Uterus (tissue), 4 donors: ENCODE data around the gene EMP3. TPM values are rescaled to one million over a fixed set of nuclear protein-coding genes. Genes with fewer than 3 reads are reported as not detected.

ENCODE experiments used
- DNase-seq, 2 donors: peaks; one replicate each; pipeline ENCODE4 v3.0.0-alpha.2; 2019 to 2020
- H3K27ac ChIP-seq, 2 donors: fragments of 200-600 bp; sonication (generic); 1 replicate in 1 of 2; 2 replicates in 1 of 2; pipeline ENCODE4 v1.5.1; 2016 to 2018
- H3K27me3 ChIP-seq, 2 donors: fragments of 200-600 bp; sonication (generic); one replicate each; pipeline ENCODE4 v1.5.1; 2018 to 2019; ENCODE audit warnings: control low read depth in 1 of 2
- H3K36me3 ChIP-seq, 2 donors: fragments of 200-600 bp; sonication (generic); one replicate each; pipeline ENCODE4 v1.5.1; 2019; ENCODE audit warnings: control low read depth in 1 of 2
- H3K4me1 ChIP-seq, 2 donors: fragments of 200-600 bp; sonication (generic); one replicate each; pipeline ENCODE4 v1.5.1; 2018 to 2019; ENCODE audit warnings: control low read depth in 1 of 2
- H3K4me3 ChIP-seq, 2 donors: fragments of 200-600 bp; sonication (generic); 1 replicate in 1 of 2; 2 replicates in 1 of 2; pipeline ENCODE4 v1.5.1; 2018 to 2019; ENCODE audit warnings: mild to moderate bottlenecking in 1 of 2
- H3K9me3 ChIP-seq, 2 donors: fragments of 200-600 bp; sonication (generic); one replicate each; pipeline ENCODE4 v1.5.1; 2019; ENCODE audit warnings: control low read depth in 1 of 2
- CTCF ChIP-seq, 4 experiments: fragments of 200-600 bp in 2 of 4; fragments of 450-650 bp in 2 of 4; sonication (generic) in 2 of 4; IDR thresholded peaks; one replicate each; pipeline ENCODE4 v1.5.1; 2016 to 2019; ENCODE audit warnings: antibody characterized with exemption in 4 of 4, mild to moderate bottlenecking in 2 of 4, moderate library complexity in 1 of 4
- POLR2A ChIP-seq, 2 donors: fragments of 450-650 bp; IDR thresholded peaks; one replicate each; pipeline ENCODE4 v1.6.1; 2016; ENCODE audit warnings: antibody characterized with exemption in 2 of 2, mild to moderate bottlenecking in 1 of 2, moderate library complexity in 1 of 2
- intact Hi-C: fragments of 100-400 bp; cut with DNase I; formaldehyde crosslinking; loops from one replicate; pipeline ENCODE4 v1.15.1; 2023; ENCODE audit warnings: low total_unique reads
- total RNA-seq, 4 donors: library from RNA; depleted of rRNA in 3 of 4; stranded (reverse); fragments of >200 nt in 3 of 4; gene quantifications; one replicate each; pipeline versions ENCODE4 v1.1.0 to v1.2.4, GENCODE V29; 2014 to 2023
- donor health status: DM: yes; HTN: yes; CAD: no.

Gene EMP3
- total RNA-seq, 4 donors from 2014 or later = 23.8 to 147 (median 45.2) TPM

DNA sequence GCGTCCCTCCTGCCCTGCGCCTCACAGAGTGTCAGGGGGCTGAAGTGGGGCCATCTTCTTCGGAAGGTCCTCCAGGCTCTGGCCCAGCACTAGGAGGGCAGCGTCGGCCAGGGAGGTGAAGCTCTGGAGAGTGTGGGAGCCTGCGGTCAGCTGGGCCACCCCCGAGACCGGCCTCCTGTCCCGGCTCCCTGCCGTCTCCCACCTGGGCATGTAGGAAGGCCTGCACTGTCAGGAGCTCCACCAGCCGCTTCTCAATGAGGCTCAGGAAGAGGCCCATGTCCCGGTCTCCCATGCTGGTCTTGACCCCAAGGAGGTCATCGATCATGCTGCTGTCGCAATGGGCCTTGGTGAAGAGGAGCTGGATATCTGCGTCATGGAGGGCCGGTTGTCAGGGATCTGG, 27.4 kb upstream of the EMP3 start:
- intact Hi-C loops = no loop called here
- Histone ChIP-seq H3K27me3 (no peaks in the 10 kb centered on the region), H3K27ac (no peak overlapping the region), H3K36me3 (no peaks in the 10 kb centered on the region), H3K4me3 (no peak overlapping the region), H3K4me1 (no peaks in the 10 kb centered on the region), H3K9me3 (no peaks in the 10 kb centered on the region)
- no peak for DNase-seq
- TF ChIP-seq CTCF (IDR thresholded peaks at IDR 0.05) (no peak), POLR2A (IDR thresholded peaks at IDR 0.05) (no peak)

DNA sequence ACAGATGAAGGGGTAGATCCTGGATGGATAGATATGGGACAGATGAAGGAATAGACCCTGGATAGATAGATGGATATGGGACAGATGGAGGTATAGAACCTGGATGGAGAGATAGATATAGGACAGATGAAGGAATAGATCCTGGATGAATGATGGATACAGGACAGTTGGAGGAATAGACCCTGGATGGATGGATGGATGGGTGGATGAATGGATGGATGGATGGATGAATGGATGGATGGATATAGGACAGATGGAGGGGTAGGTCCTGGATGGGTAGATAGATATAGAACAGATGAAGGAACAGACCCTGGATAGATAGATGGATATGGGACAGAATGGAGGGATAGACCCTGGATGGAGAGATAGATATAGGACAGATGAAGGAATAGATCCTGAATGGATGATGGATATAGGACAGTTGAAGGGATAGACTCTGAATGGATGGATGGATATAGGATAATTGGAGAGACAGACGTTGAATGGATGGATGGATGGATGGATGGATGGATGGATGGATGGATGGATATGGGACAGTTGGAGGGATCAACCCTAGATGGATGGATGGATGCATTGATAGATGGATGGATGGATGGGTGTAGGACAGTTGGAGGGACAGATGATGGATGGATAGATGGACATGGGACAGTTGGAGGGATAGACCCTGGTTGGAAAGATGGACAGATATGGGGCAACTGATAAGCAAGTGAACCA, 23.3 kb upstream of the EMP3 start:
- DNase-seq = no peak

GRCh38 chr19:48302600-48302959, 22.8 kb upstream of the EMP3 start:
- H3K36me3 ChIP-seq = no peaks in the 10 kb centered on the region
- H3K4me3 ChIP-seq = no peak overlapping the region
- DNase-seq = no peak
- H3K27me3 ChIP-seq = no peaks in the 10 kb centered on the region
- H3K4me1 ChIP-seq = no peaks in the 10 kb centered on the region
- H3K27ac ChIP-seq = no peak overlapping the region
- intact Hi-C loops = no loop called here
- H3K9me3 ChIP-seq = no peaks in the 10 kb centered on the region
- TF ChIP-seq CTCF (IDR thresholded peaks at IDR 0.05) (no peak), POLR2A (IDR thresholded peaks at IDR 0.05) (no peak)

More for the DNA sequence above, 23.3 kb upstream of the EMP3 start:
- TF ChIP-seq CTCF (IDR thresholded peaks at IDR 0.05) = no peak
- TF ChIP-seq POLR2A (IDR thresholded peaks at IDR 0.05) = no peak
- H3K27ac ChIP-seq = no peak overlapping the region
- no peaks in the 10 kb centered on the region for H3K36me3 ChIP-seq
- intact Hi-C loops = no loop called here
- H3K4me3 ChIP-seq = no peak overlapping the region
- H3K27me3 ChIP-seq = no peaks in the 10 kb centered on the region
- no peaks in the 10 kb centered on the region for H3K4me1 ChIP-seq
- no peaks in the 10 kb centered on the region for H3K9me3 ChIP-seq

DNA sequence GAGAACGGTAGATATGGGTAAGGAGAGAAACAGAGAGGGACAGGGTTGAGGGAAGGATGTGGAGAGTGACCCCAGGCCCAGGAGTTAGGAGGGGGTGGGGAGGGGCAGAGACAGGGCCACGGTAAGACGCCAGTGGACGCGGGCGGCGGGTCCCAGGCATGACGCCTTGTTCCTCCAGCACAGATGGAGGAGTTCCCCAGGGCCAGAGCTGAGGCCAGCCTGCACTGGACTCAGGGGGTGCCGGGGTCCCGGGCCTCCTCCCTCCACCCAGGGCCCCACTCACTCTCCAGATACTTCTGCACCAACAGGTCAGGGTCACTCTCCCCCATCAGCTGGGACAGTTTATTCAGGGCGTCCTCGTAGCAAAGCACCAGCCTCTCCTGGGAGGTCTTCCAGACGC, 22.0 kb upstream of the EMP3 start:
- H3K27me3 ChIP-seq = no peaks in the 10 kb centered on the region
- no peak overlapping the region for H3K27ac ChIP-seq
- no peak overlapping the region for H3K4me3 ChIP-seq
- no peaks in the 10 kb centered on the region for H3K4me1 ChIP-seq
- TF ChIP-seq POLR2A (IDR thresholded peaks at IDR 0.05) (no peak), CTCF (IDR thresholded peaks at IDR 0.05) (no peak)
- H3K9me3 ChIP-seq = no peaks in the 10 kb centered on the region
- H3K36me3 ChIP-seq = no peaks in the 10 kb centered on the region
- no peak for DNase-seq
- intact Hi-C loops = no loop called here

GRCh38 chr19:48303866-48304265, 21.5 kb upstream of the EMP3 start:
- H3K27me3 ChIP-seq = no peaks in the 10 kb centered on the region
- no peaks in the 10 kb centered on the region for H3K4me1 ChIP-seq
- TF ChIP-seq POLR2A (IDR thresholded peaks at IDR 0.05) (no peak), CTCF (IDR thresholded peaks at IDR 0.05) (no peak)
- no peaks in the 10 kb centered on the region for H3K36me3 ChIP-seq
- no peak overlapping the region for H3K27ac ChIP-seq
- intact Hi-C loops = no loop called here
- DNase-seq = no peak
- H3K4me3 ChIP-seq = no peak overlapping the region
- H3K9me3 ChIP-seq = no peaks in the 10 kb centered on the region
